Suppressor macrophage treated with lipopolysaccharide for 4 hours (primary cell): Measurements from ENCODE around the gene IL4.

Source experiments
- DNase-seq: peaks from one replicate; pipeline ENCODE4 v3.0.0-alpha.2; 2020

Gene IL4

GRCh38 chr5:132704875-132705274, 31.1 kb downstream of the IL4 start:
- DNase-seq: no peak

GRCh38 chr5:132708645-132709044, 34.9 kb downstream of the IL4 start:
- no peak for DNase-seq

- peak; percentile 12 for DNase-seq
Measured at GRCh38 chr5:132714456-132715307, 40.9 kb downstream of the IL4 start.

GRCh38 chr5:132718544-132719312, 44.9 kb downstream of the IL4 start:
- DNase-seq: no peak

GRCh38 chr5:132725745-132726144, 52.0 kb downstream of the IL4 start:
- DNase-seq: no peak

GRCh38 chr5:132729896-132730295, 56.1 kb downstream of the IL4 start:
- DNase-seq: no peak
